ENCODE results near the gene ITGA6.

Gene ITGA6

GRCh38 chr2:172513524-172513900 is 86.1 kb downstream of the ITGA6 start:
- H3K27me3 ChIP-seq (ENCODE audit: insufficient read depth, poor library complexity, severe bottlenecking): no peaks in the 10 kb centered on the region
- H3K4me1 ChIP-seq (ENCODE audit: insufficient read depth, poor library complexity, severe bottlenecking): no peaks in the 10 kb centered on the region
- H3K36me3 ChIP-seq (ENCODE audit: low read depth): peaks cover 1% of the 10 kb centered on the region
- no peak overlapping the region for H3K27ac ChIP-seq (ENCODE audit: poor library complexity, severe bottlenecking)
- no peak for ATAC-seq (ENCODE audit: low read depth)
- H3K4me3 ChIP-seq (ENCODE audit: severe bottlenecking): no peak overlapping the region
- TF ChIP-seq CTCF (IDR thresholded peaks at IDR 0.05; ENCODE audit: poor library complexity, severe bottlenecking): no peak
- peaks cover 10% of the 10 kb centered on the region for H3K9me3 ChIP-seq (ENCODE audit: severe bottlenecking)
- DNase-seq (ENCODE audit: low spot score): no peak

GRCh38 chr2:172513935-172514586 is 86.7 kb downstream of the ITGA6 start:
- no peak overlapping the region for H3K27ac ChIP-seq (ENCODE audit: poor library complexity, severe bottlenecking)
- H3K4me1 ChIP-seq (ENCODE audit: insufficient read depth, poor library complexity, severe bottlenecking): no peaks in the 10 kb centered on the region
- TF ChIP-seq CTCF (IDR thresholded peaks at IDR 0.05; ENCODE audit: poor library complexity, severe bottlenecking): no peak
- DNase-seq (ENCODE audit: low spot score) (no peak), ATAC-seq (ENCODE audit: low read depth) (no peak)
- no peaks in the 10 kb centered on the region for H3K27me3 ChIP-seq (ENCODE audit: insufficient read depth, poor library complexity, severe bottlenecking)
- H3K9me3 ChIP-seq (ENCODE audit: severe bottlenecking): peaks cover 10% of the 10 kb centered on the region
- H3K36me3 ChIP-seq (ENCODE audit: low read depth): no peaks in the 10 kb centered on the region
- H3K4me3 ChIP-seq (ENCODE audit: severe bottlenecking): no peak overlapping the region

DNA sequence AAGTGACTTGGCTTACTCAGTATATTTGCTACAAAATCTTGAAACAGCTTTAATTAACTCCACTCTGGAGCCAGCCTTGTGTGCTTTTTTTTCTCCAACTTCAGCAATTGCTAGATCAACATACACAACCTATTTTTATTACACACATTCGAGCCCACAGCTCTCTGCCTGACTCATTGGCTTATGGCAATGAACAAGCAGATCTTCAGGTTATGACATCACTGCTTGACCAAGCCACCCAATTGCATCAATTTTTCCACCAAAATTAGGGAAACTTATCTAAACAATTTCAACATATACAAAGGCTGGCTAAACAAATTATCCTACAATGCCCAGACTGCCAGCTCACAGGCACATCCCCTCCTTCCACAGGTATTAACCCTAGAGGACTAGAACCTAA is 88.9 kb downstream of the ITGA6 start:
- Histone ChIP-seq H3K4me1 (ENCODE audit: insufficient read depth, poor library complexity, severe bottlenecking) (no peaks in the 10 kb centered on the region), H3K36me3 (ENCODE audit: low read depth) (no peaks in the 10 kb centered on the region), H3K27me3 (ENCODE audit: insufficient read depth, poor library complexity, severe bottlenecking) (no peaks in the 10 kb centered on the region), H3K4me3 (ENCODE audit: severe bottlenecking) (no peak overlapping the region), H3K27ac (ENCODE audit: poor library complexity, severe bottlenecking) (no peak overlapping the region), H3K9me3 (ENCODE audit: severe bottlenecking) (peaks cover 10% of the 10 kb centered on the region)
- DNase-seq (ENCODE audit: low spot score): no peak
- TF ChIP-seq CTCF (IDR thresholded peaks at IDR 0.05; ENCODE audit: poor library complexity, severe bottlenecking): no peak
- ATAC-seq (ENCODE audit: low read depth): no peak

DNA sequence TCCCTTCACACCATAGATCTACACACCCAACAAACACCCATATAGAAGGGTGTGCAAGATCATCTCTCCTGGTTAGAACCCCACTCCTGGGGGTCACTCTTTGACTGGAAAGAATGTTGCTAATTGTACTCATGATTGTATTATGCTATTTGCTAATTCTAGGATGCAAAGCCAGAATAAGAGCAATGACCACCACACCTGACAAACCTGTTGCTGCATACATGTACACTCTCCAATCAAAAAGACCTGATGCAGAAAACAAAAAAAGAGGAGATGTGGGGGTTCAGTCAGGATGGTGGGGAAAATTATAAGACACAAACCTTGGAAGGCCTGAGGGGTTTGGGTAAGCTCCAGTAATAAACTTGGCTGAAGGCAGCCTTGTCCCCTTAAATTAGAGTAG is 91.6 kb downstream of the ITGA6 start:
- H3K36me3 ChIP-seq (ENCODE audit: low read depth): no peaks in the 10 kb centered on the region
- no peaks in the 10 kb centered on the region for H3K9me3 ChIP-seq (ENCODE audit: severe bottlenecking)
- H3K27ac ChIP-seq (ENCODE audit: poor library complexity, severe bottlenecking): no peak overlapping the region
- DNase-seq (ENCODE audit: low spot score): no peak
- H3K4me3 ChIP-seq (ENCODE audit: severe bottlenecking): no peak overlapping the region
- TF ChIP-seq CTCF (IDR thresholded peaks at IDR 0.05; ENCODE audit: poor library complexity, severe bottlenecking): no peak
- H3K4me1 ChIP-seq (ENCODE audit: insufficient read depth, poor library complexity, severe bottlenecking): no peaks in the 10 kb centered on the region
- no peak for ATAC-seq (ENCODE audit: low read depth)
- H3K27me3 ChIP-seq (ENCODE audit: insufficient read depth, poor library complexity, severe bottlenecking): no peaks in the 10 kb centered on the region

GRCh38 chr2:172525601-172526000 is 98.2 kb downstream of the ITGA6 start:
- no peak for DNase-seq (ENCODE audit: low spot score)
- no peaks in the 10 kb centered on the region for H3K27me3 ChIP-seq (ENCODE audit: insufficient read depth, poor library complexity, severe bottlenecking)
- ATAC-seq (ENCODE audit: low read depth): no peak
- H3K4me1 ChIP-seq (ENCODE audit: insufficient read depth, poor library complexity, severe bottlenecking): no peaks in the 10 kb centered on the region
- no peak for TF ChIP-seq CTCF (IDR thresholded peaks at IDR 0.05; ENCODE audit: poor library complexity, severe bottlenecking)
- H3K36me3 ChIP-seq (ENCODE audit: low read depth): no peaks in the 10 kb centered on the region
- no peak overlapping the region for H3K4me3 ChIP-seq (ENCODE audit: severe bottlenecking)
- H3K9me3 ChIP-seq (ENCODE audit: severe bottlenecking): no peaks in the 10 kb centered on the region
- H3K27ac ChIP-seq (ENCODE audit: poor library complexity, severe bottlenecking): no peak overlapping the region
